ENCODE measurements around the gene KRTAP10-11.
"Not testable (repeated sequence)": the region's sequence is repeated elsewhere in the genome, so short reads cannot be mapped to it uniquely, and the experiment has no call there.

KRTAP10-11 gene

GRCh38 chr21:44667612-44668011 lies 21.4 kb downstream of the KRTAP10-11 start:
- no peak for DNase-seq

DNA sequence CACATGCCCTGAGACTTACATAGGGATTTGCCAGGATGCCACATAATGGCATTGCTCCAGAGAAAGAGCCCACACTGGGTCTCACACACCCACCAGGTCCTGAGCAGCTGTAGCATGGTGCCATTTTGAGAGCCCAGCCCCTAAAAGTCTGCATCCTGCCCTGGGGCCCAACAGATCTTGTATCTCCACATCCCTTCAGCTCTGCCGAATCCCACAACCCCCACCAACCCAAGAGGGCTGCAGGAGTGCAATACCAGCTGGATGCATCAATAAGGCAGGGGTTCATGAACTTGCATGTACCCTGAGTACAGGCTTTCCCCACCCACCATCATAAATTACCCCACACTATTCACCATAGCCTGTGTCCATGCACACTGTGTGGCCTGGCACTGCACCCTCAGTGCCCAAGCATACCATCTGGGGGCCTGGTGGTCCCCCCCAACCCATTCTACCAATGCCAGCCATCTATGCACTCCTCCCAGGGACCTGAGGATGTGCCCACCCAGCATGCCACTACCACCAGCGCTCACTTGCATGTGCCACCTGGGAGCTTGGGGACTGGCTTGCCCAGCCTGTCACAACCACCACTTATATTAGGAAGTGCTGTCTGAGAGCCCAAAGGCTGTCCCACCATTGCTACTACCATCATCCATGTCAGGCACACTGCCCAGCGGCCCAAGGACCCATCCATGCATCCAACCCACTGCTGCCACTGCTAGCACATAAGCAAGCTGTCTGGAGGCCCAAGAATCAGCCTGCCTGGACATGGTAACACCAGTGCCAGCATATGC lies 24.6 kb downstream of the KRTAP10-11 start:
- DNase-seq: no peak

DNA sequence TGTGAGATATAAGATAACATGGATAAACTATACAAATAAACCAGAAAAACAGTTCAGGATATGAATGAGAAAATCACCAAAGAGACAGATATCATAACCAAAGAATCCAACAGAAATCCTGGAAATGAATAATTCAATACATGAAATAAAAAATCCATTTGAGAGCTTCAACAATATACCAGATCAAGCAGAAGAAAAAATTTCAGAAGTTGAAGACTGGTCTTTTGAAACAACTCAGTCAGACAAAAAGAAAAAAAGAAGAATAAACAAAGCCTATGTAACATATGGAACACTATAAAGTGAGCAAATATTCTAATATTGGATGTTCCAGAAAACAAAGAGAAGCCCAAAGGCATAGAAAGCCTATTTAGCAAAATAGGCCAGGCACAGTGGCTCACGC lies 25.7 kb downstream of the KRTAP10-11 start:
- DNase-seq: no peak

DNA sequence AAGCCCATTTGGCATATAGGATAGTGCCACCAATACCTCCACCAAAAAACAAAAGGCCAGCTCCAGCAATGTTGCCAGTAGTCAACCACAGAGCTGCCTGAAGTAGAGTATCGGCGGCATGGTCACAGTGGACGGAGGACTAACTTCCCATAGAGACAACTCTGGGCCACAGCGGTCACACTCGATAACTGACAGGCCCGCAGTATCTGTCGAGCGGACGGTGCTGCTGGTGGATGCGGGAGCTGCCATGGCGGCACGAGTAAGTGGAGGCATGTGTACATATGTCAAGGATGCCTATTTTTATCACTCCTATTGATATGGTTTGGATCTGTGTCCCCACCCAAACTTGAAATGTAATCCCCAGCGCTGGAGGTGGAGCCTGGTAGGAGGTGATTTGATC lies 31.7 kb downstream of the KRTAP10-11 start:
- DNase-seq: no peak

DNA sequence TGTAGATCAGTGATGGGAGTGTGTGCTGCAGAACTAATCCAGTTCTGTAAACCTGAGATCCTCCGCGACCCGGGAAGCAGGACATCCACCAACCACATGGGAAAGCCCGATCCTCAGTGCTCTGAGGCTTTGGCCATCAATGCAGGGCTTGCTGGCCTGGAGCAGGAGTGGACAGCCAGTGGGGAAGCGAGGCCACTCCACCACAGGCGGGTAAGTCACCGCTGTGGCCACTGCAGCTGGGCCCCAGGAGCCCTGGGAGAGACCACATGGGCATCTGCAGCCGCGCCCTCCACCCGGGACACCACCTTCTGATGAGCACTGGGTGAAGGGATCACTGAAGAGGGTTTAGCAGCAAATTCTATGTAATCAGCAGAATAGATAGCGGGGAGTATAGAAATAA lies 34.9 kb downstream of the KRTAP10-11 start:
- DNase-seq: no peak

DNA sequence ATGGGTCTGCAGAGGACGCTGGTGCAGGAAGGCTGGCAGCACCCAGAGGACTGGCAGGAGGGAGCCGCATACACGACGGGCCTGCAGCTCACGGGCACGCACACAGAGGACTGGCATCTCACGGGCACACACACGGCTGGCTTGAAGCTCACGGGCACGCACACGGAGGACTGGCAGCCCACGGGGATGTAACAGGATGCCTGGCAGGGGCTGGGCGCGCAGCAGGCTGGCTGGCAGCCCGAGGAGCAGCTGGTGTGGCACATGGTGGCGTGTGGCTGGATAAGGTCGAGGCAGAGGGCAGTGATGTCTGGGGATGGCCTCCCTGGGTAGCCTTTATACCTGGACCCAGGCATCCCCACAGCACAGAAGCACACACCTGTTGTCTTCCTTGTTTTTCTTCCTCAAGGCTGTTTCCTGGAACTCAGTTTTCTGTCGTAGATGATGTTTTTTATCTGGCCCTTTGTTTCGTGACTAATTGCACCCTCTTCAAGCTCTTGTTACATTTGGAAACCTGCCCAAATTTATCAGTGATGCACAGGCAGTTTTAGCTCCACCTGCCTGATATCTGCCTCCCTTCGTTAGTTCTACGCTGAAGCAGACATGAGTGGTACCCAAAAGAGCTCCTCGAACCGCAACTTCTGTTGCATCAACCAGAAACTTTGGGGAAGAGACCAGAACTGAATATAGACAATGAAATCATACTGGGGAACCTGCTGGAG lies 35.8 kb downstream of the KRTAP10-11 start, which contains the start of gene KRTAP12-1:
Gene KRTAP12-1 (minus strand): TSS at position 303 of the 719 bp plus-strand sequence. CDS start 40 bp downstream, at position 263.
- DNase-seq: no peak

DNA sequence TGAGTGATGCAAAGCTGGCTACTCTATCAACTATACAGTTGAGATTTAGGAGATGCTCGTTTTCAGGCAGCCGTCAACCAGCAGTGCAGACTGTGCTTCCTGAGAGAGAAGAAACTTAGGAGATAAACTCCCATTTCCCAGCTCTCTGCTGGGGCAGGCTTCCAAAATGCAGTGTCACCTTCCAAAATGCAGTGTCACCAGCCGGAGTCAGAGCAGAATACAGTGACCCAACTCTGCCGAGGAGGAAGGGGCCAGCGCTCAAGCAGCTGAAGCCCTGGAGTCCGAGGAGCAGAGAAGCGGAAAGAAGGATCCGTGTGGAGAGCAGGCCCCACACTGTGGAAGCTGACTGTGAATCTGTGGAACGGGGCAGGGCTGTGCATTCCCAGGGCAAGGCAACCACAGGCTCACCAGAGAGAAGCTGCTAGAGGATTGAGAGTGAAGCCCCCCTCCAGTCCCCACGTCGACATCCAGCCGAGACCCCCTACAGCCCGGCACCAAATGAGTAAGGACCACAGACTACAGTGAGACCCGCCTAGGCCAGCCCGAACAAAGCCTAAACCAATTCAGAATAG lies 36.5 kb downstream of the KRTAP10-11 start:
- DNase-seq: no peak

- DNase-seq: no peak
Observed at GRCh38 chr21:44684077-44684476, 37.9 kb downstream of the KRTAP10-11 start.

DNA sequence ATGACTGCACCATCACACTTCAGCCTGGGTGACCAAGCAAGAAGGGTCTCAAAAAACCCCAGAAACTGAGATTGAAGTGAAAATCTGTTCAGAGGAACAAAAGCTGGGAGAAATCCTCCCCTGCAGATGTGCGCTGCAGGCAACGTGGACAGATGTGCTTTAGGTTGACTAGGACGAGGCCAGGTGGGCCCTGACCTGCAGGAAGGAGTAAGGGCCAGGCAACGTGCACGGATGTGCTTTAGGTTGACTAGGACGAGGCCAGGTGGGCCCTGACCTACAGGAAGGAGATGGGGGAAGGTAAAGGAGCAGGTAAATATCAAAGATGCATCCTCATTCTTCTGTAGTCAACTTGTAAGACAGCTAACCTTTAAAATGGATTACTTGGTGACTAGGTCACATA lies 38.3 kb downstream of the KRTAP10-11 start:
- DNase-seq: no peak

DNA sequence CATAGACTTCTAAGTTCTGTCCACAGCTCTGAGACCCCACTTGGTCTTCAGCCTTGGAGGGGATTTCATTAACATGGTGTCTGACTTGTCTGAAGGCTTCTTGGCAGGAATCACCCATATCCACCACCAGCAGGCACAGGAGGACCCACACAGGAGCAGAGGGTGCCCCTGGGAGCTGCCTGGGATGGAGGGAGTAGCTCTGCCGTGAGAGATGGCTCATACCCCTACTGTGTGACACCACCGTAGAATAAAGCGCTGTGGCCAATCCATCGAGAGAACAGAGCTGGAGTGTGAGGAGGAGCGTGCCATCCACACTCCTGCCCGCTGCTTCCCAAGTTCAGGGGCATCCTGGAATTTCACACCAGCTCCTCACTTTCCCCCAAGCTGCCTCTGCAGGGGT lies 38.8 kb downstream of the KRTAP10-11 start:
- DNase-seq: not testable (repeated sequence)

- DNase-seq: no peak
Observed at GRCh38 chr21:44686000-44686781, 40.0 kb downstream of the KRTAP10-11 start.

DNA sequence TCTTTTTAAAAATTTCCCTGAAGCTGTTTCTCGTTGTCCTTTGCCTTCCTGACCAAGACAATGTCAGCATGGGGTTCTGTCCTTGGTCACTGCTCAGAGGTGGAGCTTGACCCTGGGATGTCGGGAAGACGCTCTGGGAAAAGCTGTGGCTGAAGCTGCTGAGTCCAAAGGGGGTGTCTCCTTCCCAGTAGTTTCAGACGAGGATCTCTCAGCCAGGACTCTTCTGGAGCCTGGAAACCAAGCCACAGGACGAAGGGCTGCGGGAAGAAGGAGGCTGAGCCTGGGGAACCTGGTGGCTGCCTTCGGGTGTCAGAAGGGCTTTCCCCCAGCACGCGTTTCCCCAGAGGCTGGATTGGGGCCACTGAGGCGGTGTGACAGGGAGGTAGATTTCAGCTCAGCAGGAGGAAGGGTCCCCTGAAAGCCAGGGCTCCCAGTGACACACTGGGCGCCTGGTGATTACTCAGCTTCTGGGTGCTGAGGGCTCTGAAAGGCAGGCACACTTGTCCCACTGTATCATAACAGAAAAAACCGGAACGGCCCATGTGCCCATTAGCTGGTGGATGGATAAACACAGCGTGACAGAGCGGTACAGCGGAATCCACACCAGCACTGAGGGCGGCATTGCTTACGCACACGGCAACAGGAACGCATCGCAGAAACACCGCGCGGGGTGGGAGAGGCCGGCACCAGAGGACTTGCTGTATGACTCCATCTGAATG lies 40.8 kb downstream of the KRTAP10-11 start:
- DNase-seq: no peak

DNA sequence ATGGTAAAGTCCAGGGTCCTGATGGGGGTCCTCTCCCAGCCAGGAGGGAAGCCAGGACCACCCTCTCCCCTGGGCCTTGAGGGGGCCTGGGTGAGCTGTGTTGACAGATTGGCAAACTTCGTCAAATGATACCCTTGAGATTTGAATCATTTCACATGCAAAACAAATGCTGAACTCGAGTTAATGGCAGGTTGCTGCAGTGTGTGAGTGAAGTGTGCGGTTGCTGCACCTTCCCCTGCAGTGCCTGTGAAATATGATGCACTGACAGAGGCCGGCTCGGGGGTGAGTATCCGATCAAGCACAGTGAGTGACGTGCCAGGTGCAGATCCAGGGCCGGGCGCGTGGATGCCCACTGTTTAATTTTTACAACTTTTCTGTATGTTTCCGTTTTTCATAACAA lies 41.5 kb downstream of the KRTAP10-11 start:
- no peak for DNase-seq

GRCh38 chr21:44689740-44690139 lies 43.5 kb downstream of the KRTAP10-11 start:
- DNase-seq: not testable (repeated sequence)

DNA sequence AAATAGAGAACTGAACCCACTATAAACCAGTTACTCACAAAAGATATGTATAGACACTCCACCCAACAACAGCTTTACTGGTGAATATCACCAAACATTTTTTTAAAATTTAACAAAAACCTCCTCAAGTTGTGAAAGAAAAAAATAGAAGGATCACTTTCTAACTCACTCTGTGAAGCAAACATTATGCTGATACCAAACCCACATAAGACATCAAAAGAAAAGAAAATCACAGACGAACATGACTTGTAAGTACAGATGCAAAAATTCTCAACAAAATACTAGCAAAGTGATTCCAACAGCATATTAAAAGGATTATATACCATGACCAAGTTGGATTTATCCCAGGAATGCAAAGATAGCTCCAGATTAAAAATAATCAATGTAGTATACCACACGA lies 45.5 kb downstream of the KRTAP10-11 start:
- no peak for DNase-seq

GRCh38 chr21:44692798-44693512 lies 46.7 kb downstream of the KRTAP10-11 start:
- no peak for DNase-seq

DNA sequence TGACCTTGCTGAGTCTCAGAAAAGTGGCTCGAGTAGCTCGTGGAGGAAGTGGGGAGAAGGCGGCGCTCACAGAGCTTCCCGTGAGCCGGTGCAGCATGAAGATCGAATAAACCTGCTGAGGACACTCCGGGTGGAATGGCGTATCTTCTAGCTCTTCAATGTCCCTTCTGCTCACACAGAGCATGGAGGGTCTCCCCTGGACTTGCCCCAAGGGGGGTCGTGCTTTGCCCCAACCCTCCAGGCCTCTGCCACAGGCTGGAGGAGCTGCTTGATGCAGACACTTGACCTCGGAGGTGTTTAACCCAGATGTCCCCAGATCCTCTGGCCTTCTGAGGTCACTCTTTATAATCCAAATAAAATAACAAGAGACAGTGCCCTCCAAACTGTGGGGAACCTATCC lies 48.6 kb downstream of the KRTAP10-11 start:
- no peak for DNase-seq

- no peak for DNase-seq
Observed at GRCh38 chr21:44695184-44695583, 49.0 kb downstream of the KRTAP10-11 start.

- no peak for DNase-seq
Observed at GRCh38 chr21:44695641-44696040, 49.4 kb downstream of the KRTAP10-11 start.

DNA sequence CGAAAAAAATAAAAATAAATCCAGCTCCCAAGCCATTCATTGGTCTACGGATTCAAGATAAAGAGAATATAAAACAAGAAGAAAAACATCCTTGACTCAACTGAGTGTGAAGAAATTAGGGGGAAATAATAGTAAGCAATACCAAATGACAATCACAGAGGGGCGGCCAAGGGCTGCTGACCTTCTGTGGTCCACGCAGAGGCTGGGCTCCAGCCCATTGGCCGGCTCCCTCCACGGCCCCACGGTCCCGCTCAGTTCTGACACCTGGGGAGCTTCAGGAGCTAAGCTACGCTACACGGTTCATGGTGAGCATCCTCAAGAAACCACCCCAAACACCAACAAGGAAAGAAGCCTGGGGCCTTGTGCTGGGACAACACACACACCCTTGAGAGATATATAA lies 50.4 kb downstream of the KRTAP10-11 start:
- DNase-seq: no peak
